Stomach (tissue), 4 donors: ENCODE results near the gene PPM1E.

Source experiments
- EP300 ChIP-seq: sonication (generic); formaldehyde crosslinking; IDR thresholded peaks from one replicate; pipeline ENCODE4 v1.6.1; 2017; ENCODE audit warnings: antibody characterized with exemption
- TF ChIP-seq, protein P1 (sequence below), 7 experiments: fragments of 450-650 bp in 4 of 7; fragments of 200-600 bp in 3 of 7; sonication (generic) in 3 of 7; IDR thresholded peaks; one replicate each; pipeline ENCODE4 v1.5.1; 2016 to 2019; ENCODE audit warnings: antibody characterized with exemption in 7 of 7, control low read depth in 2 of 7, mild to moderate bottlenecking in 1 of 7

DNA sequence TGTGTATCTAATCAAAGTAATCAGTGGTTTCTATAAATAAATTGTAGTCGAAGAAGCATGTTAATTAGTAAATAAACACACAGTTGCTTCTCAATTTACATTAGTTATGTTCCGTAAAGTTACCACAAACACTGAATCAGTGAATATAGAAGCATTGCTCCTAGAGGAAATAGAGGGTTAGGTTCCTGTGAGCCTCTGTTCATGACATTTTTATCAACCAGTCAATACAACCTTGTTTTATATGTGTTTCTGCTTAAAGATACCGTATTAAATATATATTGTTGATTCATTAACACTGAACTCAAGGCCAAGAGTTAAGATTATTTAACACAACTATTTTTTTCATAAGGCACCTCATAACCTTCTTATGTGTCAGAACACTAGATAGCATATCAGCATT is 134.3 kb downstream of the PPM1E start:
- TF ChIP-seq EP300: no peak
- TF ChIP-seq, protein P1, sequence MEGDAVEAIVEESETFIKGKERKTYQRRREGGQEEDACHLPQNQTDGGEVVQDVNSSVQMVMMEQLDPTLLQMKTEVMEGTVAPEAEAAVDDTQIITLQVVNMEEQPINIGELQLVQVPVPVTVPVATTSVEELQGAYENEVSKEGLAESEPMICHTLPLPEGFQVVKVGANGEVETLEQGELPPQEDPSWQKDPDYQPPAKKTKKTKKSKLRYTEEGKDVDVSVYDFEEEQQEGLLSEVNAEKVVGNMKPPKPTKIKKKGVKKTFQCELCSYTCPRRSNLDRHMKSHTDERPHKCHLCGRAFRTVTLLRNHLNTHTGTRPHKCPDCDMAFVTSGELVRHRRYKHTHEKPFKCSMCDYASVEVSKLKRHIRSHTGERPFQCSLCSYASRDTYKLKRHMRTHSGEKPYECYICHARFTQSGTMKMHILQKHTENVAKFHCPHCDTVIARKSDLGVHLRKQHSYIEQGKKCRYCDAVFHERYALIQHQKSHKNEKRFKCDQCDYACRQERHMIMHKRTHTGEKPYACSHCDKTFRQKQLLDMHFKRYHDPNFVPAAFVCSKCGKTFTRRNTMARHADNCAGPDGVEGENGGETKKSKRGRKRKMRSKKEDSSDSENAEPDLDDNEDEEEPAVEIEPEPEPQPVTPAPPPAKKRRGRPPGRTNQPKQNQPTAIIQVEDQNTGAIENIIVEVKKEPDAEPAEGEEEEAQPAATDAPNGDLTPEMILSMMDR (IDR thresholded peaks at IDR 0.05): no peak
